CD4-positive, alpha-beta T cell treated with Interferon alpha-2 for 1 hour (primary cell): ENCODE measurements around the gene BICRAL.

Experiments used
- DNase-seq, 2 donors: peaks; one replicate each; pipeline ENCODE4 v3.0.0-alpha.2; 2020 to 2022

BICRAL gene

GRCh38 chr6:42762950-42763349 is 18.9 kb upstream of the BICRAL start:
- no peak for DNase-seq

- no peak for DNase-seq
These were observed 16.8 kb upstream of the BICRAL start for GRCh38 chr6:42764911-42765648.

GRCh38 chr6:42766163-42766670 is 15.6 kb upstream of the BICRAL start:
- no peak for DNase-seq

GRCh38 chr6:42769051-42769450 is 12.8 kb upstream of the BICRAL start:
- DNase-seq = no peak

- DNase-seq = no peak
These were observed 12.0 kb upstream of the BICRAL start for GRCh38 chr6:42769836-42770235.

GRCh38 chr6:42771741-42772100 is 10.1 kb upstream of the BICRAL start:
- peak; percentile 42 to 71 for DNase-seq

GRCh38 chr6:42774201-42774600 is 7.7 kb upstream of the BICRAL start:
- peak in 1 of 2 donors; percentile 36 for DNase-seq

- peak; percentile 59 to 80 for DNase-seq
These were observed 6.9 kb upstream of the BICRAL start for GRCh38 chr6:42774821-42775487.

GRCh38 chr6:42777126-42777822 is 4.6 kb upstream of the BICRAL start:
- no peak for DNase-seq

- DNase-seq = no peak
These were observed 3.7 kb upstream of the BICRAL start for GRCh38 chr6:42778122-42778521.

GRCh38 chr6:42779521-42779920 is 2.3 kb upstream of the BICRAL start:
- DNase-seq = no peak

- peak in 1 of 2 donors; percentile 33 for DNase-seq
These were observed 381 bp upstream of the BICRAL start for GRCh38 chr6:42781546-42781795.

GRCh38 chr6:42782689-42783176 is 881 bp downstream of the BICRAL start:
- DNase-seq = peak; percentile 81 to 87

GRCh38 chr6:42783177-42783875 is 1.5 kb downstream of the BICRAL start:
- DNase-seq = peak; percentile 80 to 87

GRCh38 chr6:42783876-42784642 is 2.2 kb downstream of the BICRAL start:
- DNase-seq = peak in 1 of 2 donors; percentile 71

- peak in 1 of 2 donors; percentile 24 for DNase-seq
These were observed 3.1 kb downstream of the BICRAL start for GRCh38 chr6:42784717-42785498.

GRCh38 chr6:42786525-42786985 is 4.7 kb downstream of the BICRAL start:
- no peak for DNase-seq

- no peak for DNase-seq
These were observed 5.2 kb downstream of the BICRAL start for GRCh38 chr6:42787063-42787472.

GRCh38 chr6:42788671-42789070 is 6.8 kb downstream of the BICRAL start:
- DNase-seq = no peak

GRCh38 chr6:42790549-42791181 is 8.8 kb downstream of the BICRAL start:
- no peak for DNase-seq
